ENCODE results near the gene RPL22. TPM values are rescaled to one million over a fixed set of nuclear protein-coding genes. Genes with fewer than 3 reads are reported as not detected.

RPL22 gene
- total and polyA plus RNA-seq, 4 donors = 38.9 to 105 (median 77.3) TPM

GRCh38 chr1:6239950-6240768 lies 40.8 kb upstream of the RPL22 start (continued):
- TF ChIP-seq CTCF (IDR thresholded peaks at IDR 0.05; ENCODE audit: low read depth, low read length, missing input control) = no peak

GRCh38 chr1:6239213-6239752 lies 39.9 kb upstream of the RPL22 start:
- no peak overlapping the region for H3K4me3 ChIP-seq (ENCODE audit: low read depth in 1 of 3, low read length in 3 of 3)
- H3K27ac ChIP-seq (ENCODE audit: low read depth in 1 of 2, low read length in 2 of 2) = no peak overlapping the region
- WGBS = 54% methylated on average over 7 of the region's 7 CpGs
- peaks cover 6 to 15% (median 9%) of the 10 kb centered on the region in 4 donors for H3K4me1 ChIP-seq (ENCODE audit: control insufficient read depth in 4 of 4, insufficient read depth in 4 of 4, low read length in 3 of 4)
- H3K36me3 ChIP-seq (ENCODE audit: control insufficient read depth in 4 of 4, insufficient read depth in 3 of 4, low read depth in 1 of 4, low read length in 3 of 4) = no peaks in the 10 kb centered on the region
- peaks cover 6 to 11% (median 9%) of the 10 kb centered on the region in 4 donors for H3K27me3 ChIP-seq (ENCODE audit: control insufficient read depth in 4 of 4, insufficient read depth in 4 of 4, low read length in 3 of 4)
- H3K9ac ChIP-seq (ENCODE audit: low read depth in 1 of 2, low read length in 2 of 2) = no peak overlapping the region
- no peak for TF ChIP-seq YY1 (IDR thresholded peaks at IDR 0.05)
- no peak for TF ChIP-seq MAX (IDR thresholded peaks at IDR 0.05)
- TF ChIP-seq TAF1 (conservative IDR thresholded peaks at IDR 0.05) = no peak
- no peak for TF ChIP-seq EGR1 (IDR thresholded peaks at IDR 0.05; ENCODE audit: low read depth in 2 of 2)
- TF ChIP-seq JUND (IDR thresholded peaks at IDR 0.05) = no peak
- TF ChIP-seq ATF3 (IDR thresholded peaks at IDR 0.05) = no peak
- no peak for TF ChIP-seq REST (IDR thresholded peaks at IDR 0.05)
- TF ChIP-seq RXRA (IDR thresholded peaks at IDR 0.05) = no peak
- TF ChIP-seq FOXA2 (IDR thresholded peaks at IDR 0.05) = no peak
- no peak for TF ChIP-seq ZBTB33 (IDR thresholded peaks at IDR 0.05)
- no peak for TF ChIP-seq SP1 (IDR thresholded peaks at IDR 0.05)
- TF ChIP-seq FOXA1 (IDR thresholded peaks at IDR 0.05) = no peak
- no peak for TF ChIP-seq HNF4G (IDR thresholded peaks at IDR 0.05)
- no peak for TF ChIP-seq NR2F2 (IDR thresholded peaks at IDR 0.05)
- no peak for TF ChIP-seq CTCF (IDR thresholded peaks at IDR 0.05; ENCODE audit: low read depth, low read length, missing input control)
- TF ChIP-seq HNF4A (conservative IDR thresholded peaks at IDR 0.05) = no peak
- no peak for TF ChIP-seq RAD21 (IDR thresholded peaks at IDR 0.05)
- no peak for TF ChIP-seq GABPA (IDR thresholded peaks at IDR 0.05 in 1 of 2, conservative IDR thresholded peaks at IDR 0.05 in 1 of 2)
- no peak for DNase-seq (ENCODE audit: low spot score)
- H3K9me3 ChIP-seq (ENCODE audit: control insufficient read depth in 4 of 4, low read length in 3 of 4) = no peaks in the 10 kb centered on the region
